Kidney (tissue), 14 donors: ENCODE results near the gene RPS18. TPM values are rescaled to one million over a fixed set of nuclear protein-coding genes. Genes with fewer than 3 reads are reported as not detected.

Source experiments
- DNase-seq, 5 donors: peaks; one replicate each; pipeline ENCODE4 v3.0.0-alpha.2; 2013 to 2020
- FAIRE-seq: peaks from 2 replicates; lab custom pipeline; 2012; peaks lifted over from hg19 to GRCh38; lab: Jason Lieb, UNC
- H3K27ac ChIP-seq, 2 donors: one replicate each; pipeline ENCODE4 v1.7.0; 2013; ENCODE audit warnings: low read depth in 2 of 2, low read length in 2 of 2, inconsistent platforms in 1 of 2
- H3K27me3 ChIP-seq: one replicate; pipeline ENCODE4 v1.7.1; 2013; ENCODE audit warnings: low read length, inconsistent platforms; ENCODE audit not compliant: control insufficient read depth, insufficient read depth
- H3K36me3 ChIP-seq, 3 donors: one replicate each; pipeline versions ENCODE4 v1.7.0 to v1.7.1; 2013; ENCODE audit warnings: low read length in 3 of 3, control low read depth in 1 of 3, inconsistent platforms in 1 of 3; ENCODE audit not compliant: insufficient read depth in 3 of 3, control insufficient read depth in 2 of 3
- H3K4me1 ChIP-seq, 3 donors: one replicate each; pipeline versions ENCODE4 v1.7.0 to v1.7.1; 2013; ENCODE audit warnings: low read length in 3 of 3, inconsistent platforms in 1 of 3, low read depth in 1 of 3; ENCODE audit not compliant: control insufficient read depth in 2 of 3, insufficient read depth in 2 of 3
- H3K4me3 ChIP-seq, 3 donors: one replicate each; pipeline versions ENCODE4 v1.7.0 to v1.8.1; 2013; ENCODE audit warnings: low read length in 3 of 3, control low read depth in 1 of 3, inconsistent platforms in 1 of 3
- H3K9ac ChIP-seq, 3 donors: one replicate each; pipeline versions ENCODE4 v1.7.0 to v1.7.1; 2013; ENCODE audit warnings: low read length in 3 of 3, control low read depth in 1 of 3, inconsistent platforms in 1 of 3
- H3K9me3 ChIP-seq, 3 donors: one replicate each; pipeline versions ENCODE4 v1.7.0 to v1.7.1; 2013; ENCODE audit warnings: low read length in 3 of 3, control low read depth in 1 of 3, inconsistent platforms in 1 of 3; ENCODE audit not compliant: control insufficient read depth in 2 of 3, insufficient read depth in 1 of 3
- intact Hi-C: fragments of 100-400 bp; cut with DNase I; formaldehyde crosslinking; loops from one replicate; pipeline ENCODE4 v1.11.1; 2022
- polyA plus RNA-seq: library from polyadenylated mRNA; stranded (reverse); fragments of 350-450 nt; fragmentation: Illumina TruSeq; extraction: RNeasy Lipid Tissue Mini Kit (QIAGEN cat#74804); gene quantifications from one replicate; pipeline ENCODE4 v1.2.3, GENCODE V29; 2014; ENCODE audit warnings: low read depth, low replicate concordance; ENCODE audit not compliant: insufficient read depth
- total RNA-seq: library from RNA; stranded (reverse); fragmentation: NEBNext Ultra II Directional; extraction: Animal tissue kit (Norgen Biotek cat#: 25700); gene quantifications from one replicate; pipeline ENCODE4 v1.2.1, GENCODE V29; 2021
- TF ChIP-seq, protein P1 (sequence below): IDR thresholded peaks from 3 replicates; pipeline ENCODE4 v1.5.1; 2012; ENCODE audit warnings: mild to moderate bottlenecking, moderate library complexity, borderline replicate concordance; ENCODE audit not compliant: insufficient read depth; ENCODE audit errors: extremely low read depth
- donor health status: control.
- donor health status: control.
- donor health status: control.
- donor health status: control.
- donor health status: control.
- donor health status: DM: yes; HTN: yes; CAD: no.
- donor health status: Normal renal cell carcinoma (clear cell type).

RPS18 gene
- total and polyA plus RNA-seq, 2 donors from 2014 or later = 1,706 to 2,618 TPM

DNA sequence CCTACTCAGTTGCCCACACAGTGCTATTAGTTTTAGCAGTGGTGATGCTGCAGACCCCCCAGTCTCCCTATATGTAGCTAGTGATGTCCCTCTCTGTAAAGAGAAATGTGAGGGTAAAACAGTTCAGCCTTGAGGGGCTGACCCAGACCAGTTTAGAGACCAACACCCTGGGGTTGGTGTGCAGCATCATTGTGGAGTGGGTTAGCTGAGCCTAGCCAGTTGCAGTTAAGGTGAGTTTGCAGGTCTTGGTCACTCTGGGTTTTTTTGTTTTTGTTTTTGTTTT is 4.6 kb downstream of the RPS18 start:
- Histone ChIP-seq H3K4me3 (peak overlapping the region; percentile 59 to 65 (median 62)), H3K9me3 (no peaks in the 10 kb centered on the region), H3K9ac (peak overlapping the region; percentile 17 to 27 (median 21)), H3K4me1 (peaks cover 6 to 30% (median 16%) of the 10 kb centered on the region in 3 donors), H3K27ac (peak overlapping the region in 1 of 2 donors; percentile 81), H3K36me3 (peaks cover 9 to 26% (median 19%) of the 10 kb centered on the region in 3 donors), H3K27me3 (no peaks in the 10 kb centered on the region)
- intact Hi-C loops = no loop called here
- TF ChIP-seq, protein P1, sequence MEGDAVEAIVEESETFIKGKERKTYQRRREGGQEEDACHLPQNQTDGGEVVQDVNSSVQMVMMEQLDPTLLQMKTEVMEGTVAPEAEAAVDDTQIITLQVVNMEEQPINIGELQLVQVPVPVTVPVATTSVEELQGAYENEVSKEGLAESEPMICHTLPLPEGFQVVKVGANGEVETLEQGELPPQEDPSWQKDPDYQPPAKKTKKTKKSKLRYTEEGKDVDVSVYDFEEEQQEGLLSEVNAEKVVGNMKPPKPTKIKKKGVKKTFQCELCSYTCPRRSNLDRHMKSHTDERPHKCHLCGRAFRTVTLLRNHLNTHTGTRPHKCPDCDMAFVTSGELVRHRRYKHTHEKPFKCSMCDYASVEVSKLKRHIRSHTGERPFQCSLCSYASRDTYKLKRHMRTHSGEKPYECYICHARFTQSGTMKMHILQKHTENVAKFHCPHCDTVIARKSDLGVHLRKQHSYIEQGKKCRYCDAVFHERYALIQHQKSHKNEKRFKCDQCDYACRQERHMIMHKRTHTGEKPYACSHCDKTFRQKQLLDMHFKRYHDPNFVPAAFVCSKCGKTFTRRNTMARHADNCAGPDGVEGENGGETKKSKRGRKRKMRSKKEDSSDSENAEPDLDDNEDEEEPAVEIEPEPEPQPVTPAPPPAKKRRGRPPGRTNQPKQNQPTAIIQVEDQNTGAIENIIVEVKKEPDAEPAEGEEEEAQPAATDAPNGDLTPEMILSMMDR = no peak
- DNase-seq (no peak), FAIRE-seq (no peak)

DNA sequence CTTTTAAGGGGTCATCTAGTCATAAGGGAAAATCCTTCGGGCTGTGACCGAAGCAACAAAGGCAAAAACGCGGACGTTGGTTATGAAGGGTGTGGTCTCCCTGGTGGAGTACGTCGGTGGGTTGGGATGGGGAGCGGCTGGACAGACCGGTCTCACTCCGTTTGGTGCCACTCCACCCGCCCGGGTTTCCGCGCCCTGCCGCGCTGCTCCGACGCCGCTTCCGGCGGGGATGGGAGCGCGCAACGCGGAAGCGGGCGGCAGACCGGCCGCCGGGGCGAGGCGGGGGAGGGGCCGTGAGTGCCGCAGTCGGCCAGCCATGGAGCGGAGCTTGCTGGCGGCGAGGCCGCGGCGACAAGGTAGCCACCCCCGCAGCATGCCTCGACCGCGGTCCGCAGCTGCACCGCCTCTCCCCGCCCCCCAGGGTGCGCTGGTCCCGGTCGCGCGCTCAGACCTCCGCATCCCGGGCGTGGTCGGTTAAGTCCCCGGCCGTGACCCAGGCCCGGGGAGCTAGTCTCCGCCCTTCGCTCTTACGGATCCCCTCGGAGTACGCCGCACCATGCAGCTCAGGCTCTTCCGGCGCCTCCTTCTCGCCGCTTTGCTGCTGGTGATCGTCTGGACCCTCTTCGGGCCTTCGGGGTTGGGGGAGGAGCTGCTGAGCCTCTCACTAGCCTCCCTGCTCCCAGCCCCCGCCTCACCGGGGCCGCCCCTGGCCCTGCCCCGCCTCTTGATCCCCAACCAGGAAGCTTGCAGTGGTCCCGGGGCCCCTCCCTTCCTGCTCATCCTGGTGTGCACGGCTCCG is 5.2 kb downstream of the RPS18 start, which contains the start of gene B3GALT4:
Gene B3GALT4 (plus strand): TSS at position 260 of the 799 bp plus-strand sequence. CDS start 297 bp downstream, at position 557.
- H3K27ac ChIP-seq = peak within 1 kb of the TSS; percentile 75 to 81
- TF ChIP-seq, protein P1 = no peak
- peak; percentile 83 to 94 (median 91) for DNase-seq
- H3K9ac ChIP-seq = peak within 1 kb of the TSS; percentile 17 to 52 (median 21)
- peaks cover 9 to 28% (median 19%) of the 10 kb centered on the region in 3 donors for H3K36me3 ChIP-seq
- no peak for FAIRE-seq
- intact Hi-C loops = no loop called here
- peaks cover 6 to 30% (median 16%) of the 10 kb centered on the region in 3 donors for H3K4me1 ChIP-seq
- H3K9me3 ChIP-seq = no peaks in the 10 kb centered on the region
- no peaks in the 10 kb centered on the region for H3K27me3 ChIP-seq
- peak within 1 kb of the TSS; percentile 59 to 65 (median 62) for H3K4me3 ChIP-seq

DNA sequence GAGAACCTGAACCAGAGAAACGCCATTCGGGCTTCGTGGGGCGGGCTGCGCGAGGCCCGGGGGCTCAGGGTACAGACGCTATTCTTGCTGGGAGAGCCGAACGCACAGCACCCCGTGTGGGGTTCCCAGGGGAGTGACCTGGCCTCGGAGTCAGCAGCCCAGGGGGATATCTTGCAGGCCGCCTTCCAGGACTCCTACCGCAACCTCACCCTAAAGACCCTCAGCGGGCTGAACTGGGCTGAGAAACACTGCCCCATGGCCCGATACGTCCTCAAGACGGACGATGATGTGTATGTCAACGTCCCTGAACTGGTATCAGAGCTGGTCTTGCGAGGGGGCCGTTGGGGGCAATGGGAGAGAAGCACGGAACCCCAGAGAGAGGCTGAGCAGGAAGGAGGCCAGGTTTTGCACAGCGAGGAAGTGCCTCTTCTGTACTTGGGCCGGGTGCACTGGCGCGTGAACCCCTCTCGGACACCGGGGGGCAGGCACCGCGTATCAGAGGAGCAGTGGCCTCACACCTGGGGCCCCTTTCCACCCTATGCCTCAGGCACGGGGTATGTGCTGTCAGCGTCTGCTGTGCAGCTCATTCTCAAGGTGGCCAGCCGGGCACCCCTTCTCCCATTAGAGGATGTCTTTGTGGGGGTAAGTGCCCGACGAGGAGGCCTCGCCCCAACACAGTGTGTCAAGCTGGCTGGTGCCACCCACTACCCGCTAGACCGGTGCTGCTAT is 6.0 kb downstream of the RPS18 start:
- H3K27ac ChIP-seq = peak overlapping the region; percentile 75 to 81
- FAIRE-seq (no peak), DNase-seq (peak in 3 of 5 donors; percentile 3 to 81 (median 69))
- no peaks in the 10 kb centered on the region for H3K9me3 ChIP-seq
- TF ChIP-seq, protein P1 = no peak
- peaks cover 9 to 28% (median 20%) of the 10 kb centered on the region in 3 donors for H3K36me3 ChIP-seq
- H3K27me3 ChIP-seq = no peaks in the 10 kb centered on the region
- H3K4me1 ChIP-seq = peaks cover 6 to 25% (median 11%) of the 10 kb centered on the region in 3 donors
- H3K9ac ChIP-seq = peak overlapping the region in 1 of 3 donors; percentile 21
- intact Hi-C loops = no loop called here
- H3K4me3 ChIP-seq = peak overlapping the region in 2 of 3 donors; percentile 20 to 65
